ENCODE results near the gene IST1. TPM values are rescaled to one million over a fixed set of nuclear protein-coding genes. Genes with fewer than 3 reads are reported as not detected.

Gene IST1
- total and polyA plus RNA-seq, 2 experiments from 2014 or later: 144 to 240 TPM

GRCh38 chr16:71914802-71915201 is 19.5 kb downstream of the IST1 start:
- no peaks in the 10 kb centered on the region for H3K4me1 ChIP-seq (ENCODE audit: insufficient read depth)
- no peaks in the 10 kb centered on the region for H3K9me2 ChIP-seq (replicated peaks; ENCODE audit: insufficient read depth)
- no peaks in the 10 kb centered on the region for H3K9me3 ChIP-seq (ENCODE audit: low read depth)
- H3K4me3 ChIP-seq: no peak overlapping the region
- no peak overlapping the region for H3K27ac ChIP-seq
- 68% methylated on average over 2 of the region's 2 CpGs for WGBS (ENCODE audit: low lambda C conversion rate, missing lambda C conversion rate)
- no peak overlapping the region for H3K4me2 ChIP-seq
- H3K36me3 ChIP-seq (replicated peaks; ENCODE audit: insufficient read depth, low read depth): no peaks in the 10 kb centered on the region
- H2AFZ ChIP-seq: no peak overlapping the region
- peaks cover 100% of the 10 kb centered on the region for H3K79me2 ChIP-seq
- no peaks in the 10 kb centered on the region for H3K27me3 ChIP-seq
- DNase-seq (ENCODE audit: low spot score): no peak
- peaks cover 100% of the 10 kb centered on the region for H4K20me1 ChIP-seq (ENCODE audit: insufficient read depth, poor library complexity, severe bottlenecking)
- TF ChIP-seq EZH2phosphoT487 (IDR thresholded peaks at IDR 0.05; ENCODE audit: low read depth, severe bottlenecking, unreplicated experiment) (no peak), EZH2 (IDR thresholded peaks at IDR 0.05; ENCODE audit: borderline replicate concordance) (no peak), CTCF (IDR thresholded peaks at IDR 0.05; ENCODE audit: poor library complexity) (no peak)

DNA sequence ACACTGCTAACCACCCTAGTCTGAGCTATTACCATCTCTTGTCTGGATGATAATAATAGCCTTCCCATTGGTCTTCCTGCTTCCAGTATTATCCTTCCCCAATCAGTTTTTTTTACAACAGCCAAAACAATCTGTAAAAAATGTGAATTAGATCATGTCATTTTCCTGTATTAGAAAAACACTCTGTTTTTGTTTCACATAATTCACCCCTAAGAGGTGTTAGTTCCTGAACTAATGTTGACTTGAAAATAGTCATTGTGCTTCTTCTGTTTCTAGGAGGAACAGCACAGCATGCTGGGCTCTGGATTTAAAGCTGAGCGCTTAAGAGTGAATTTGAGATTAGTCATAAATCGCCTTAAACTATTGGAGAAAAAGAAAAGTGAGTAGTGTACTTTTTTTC is 20.0 kb downstream of the IST1 start:
- H3K4me3 ChIP-seq: no peak overlapping the region
- no peaks in the 10 kb centered on the region for H3K4me1 ChIP-seq (ENCODE audit: insufficient read depth)
- H3K27me3 ChIP-seq: no peaks in the 10 kb centered on the region
- H4K20me1 ChIP-seq (ENCODE audit: insufficient read depth, poor library complexity, severe bottlenecking): peaks cover 100% of the 10 kb centered on the region
- peaks cover 100% of the 10 kb centered on the region for H3K79me2 ChIP-seq
- TF ChIP-seq EZH2phosphoT487 (IDR thresholded peaks at IDR 0.05; ENCODE audit: low read depth, severe bottlenecking, unreplicated experiment) (no peak), CTCF (IDR thresholded peaks at IDR 0.05; ENCODE audit: poor library complexity) (no peak), EZH2 (IDR thresholded peaks at IDR 0.05; ENCODE audit: borderline replicate concordance) (no peak)
- no peak overlapping the region for H3K4me2 ChIP-seq
- H3K27ac ChIP-seq: no peak overlapping the region
- H3K9me3 ChIP-seq (ENCODE audit: low read depth): no peaks in the 10 kb centered on the region
- 96% methylated on average over 2 of the region's 2 CpGs for WGBS (ENCODE audit: low lambda C conversion rate, missing lambda C conversion rate)
- no peaks in the 10 kb centered on the region for H3K9me2 ChIP-seq (replicated peaks; ENCODE audit: insufficient read depth)
- no peak overlapping the region for H2AFZ ChIP-seq
- DNase-seq (ENCODE audit: low spot score): no peak
- H3K36me3 ChIP-seq (replicated peaks; ENCODE audit: insufficient read depth, low read depth): no peaks in the 10 kb centered on the region

GRCh38 chr16:71916397-71916920 is 21.1 kb downstream of the IST1 start:
- no peak overlapping the region for H3K4me2 ChIP-seq
- TF ChIP-seq EZH2 (IDR thresholded peaks at IDR 0.05; ENCODE audit: borderline replicate concordance): no peak
- TF ChIP-seq CTCF (IDR thresholded peaks at IDR 0.05; ENCODE audit: poor library complexity): no peak
- TF ChIP-seq EZH2phosphoT487 (IDR thresholded peaks at IDR 0.05; ENCODE audit: low read depth, severe bottlenecking, unreplicated experiment): no peak
- no peaks in the 10 kb centered on the region for H3K9me3 ChIP-seq (ENCODE audit: low read depth)
- no peak overlapping the region for H2AFZ ChIP-seq
- H3K79me2 ChIP-seq: peaks cover 100% of the 10 kb centered on the region
- H3K4me3 ChIP-seq: no peak overlapping the region
- no peaks in the 10 kb centered on the region for H3K4me1 ChIP-seq (ENCODE audit: insufficient read depth)
- H3K27ac ChIP-seq: no peak overlapping the region
- 93% methylated on average over 11 of the region's 11 CpGs for WGBS (ENCODE audit: low lambda C conversion rate, missing lambda C conversion rate)
- H3K27me3 ChIP-seq: no peaks in the 10 kb centered on the region
- no peak for DNase-seq (ENCODE audit: low spot score)
- peaks cover 99% of the 10 kb centered on the region for H4K20me1 ChIP-seq (ENCODE audit: insufficient read depth, poor library complexity, severe bottlenecking)
- H3K9me2 ChIP-seq (replicated peaks; ENCODE audit: insufficient read depth): no peaks in the 10 kb centered on the region
- H3K36me3 ChIP-seq (replicated peaks; ENCODE audit: insufficient read depth, low read depth): peaks cover 2% of the 10 kb centered on the region
